HG03460 (cell line): ENCODE results near the gene OBSCN.

Experiments used
- ATAC-seq: cut with Tn5 transposase; IDR thresholded peaks from one replicate; pipeline ENCODE4 v1.9.1; 2021; ENCODE audit not compliant: unreplicated experiment

Gene OBSCN

DNA sequence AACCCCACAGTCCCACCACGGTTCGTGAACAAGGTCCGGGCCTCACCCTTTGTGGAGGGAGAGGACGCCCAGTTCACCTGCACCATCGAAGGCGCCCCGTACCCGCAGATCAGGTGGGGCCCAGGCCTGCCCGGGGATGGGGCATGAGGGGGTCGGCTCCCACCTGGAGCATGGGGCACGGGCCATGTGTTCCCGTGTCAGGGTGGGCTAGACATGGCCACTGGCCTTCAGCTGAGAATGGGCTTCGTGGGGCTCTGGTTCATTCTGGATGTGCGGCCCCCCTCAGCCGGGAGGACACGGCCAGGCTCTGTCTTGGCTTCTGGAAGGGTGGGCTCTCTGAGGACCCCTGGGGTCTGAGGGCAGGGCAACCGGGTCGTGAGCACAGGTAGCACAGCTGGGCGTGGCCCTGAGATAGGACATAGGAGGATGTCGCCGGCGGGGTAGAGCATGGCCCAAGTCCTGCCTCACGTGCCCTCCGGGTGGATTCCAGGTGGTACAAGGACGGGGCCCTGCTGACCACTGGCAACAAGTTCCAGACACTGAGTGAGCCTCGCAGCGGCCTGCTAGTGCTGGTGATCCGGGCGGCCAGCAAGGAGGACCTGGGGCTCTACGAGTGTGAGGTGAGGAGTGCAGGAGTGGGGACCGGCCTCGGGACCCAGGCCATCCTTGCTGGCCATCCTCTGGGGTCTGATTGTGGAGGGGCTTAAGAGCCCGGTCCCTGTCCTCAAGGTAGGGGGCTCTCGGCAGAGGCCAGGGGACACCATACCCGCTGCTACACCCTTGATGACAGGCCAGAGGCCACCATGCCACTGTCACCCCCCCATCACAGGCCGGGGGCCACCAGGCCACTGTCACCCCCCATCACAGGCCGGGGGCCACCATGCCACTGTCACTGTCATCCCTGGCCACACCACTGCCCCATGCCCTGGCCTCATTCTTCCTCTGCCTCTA lies 143.3 kb downstream of the OBSCN start:
- no peak for ATAC-seq

DNA sequence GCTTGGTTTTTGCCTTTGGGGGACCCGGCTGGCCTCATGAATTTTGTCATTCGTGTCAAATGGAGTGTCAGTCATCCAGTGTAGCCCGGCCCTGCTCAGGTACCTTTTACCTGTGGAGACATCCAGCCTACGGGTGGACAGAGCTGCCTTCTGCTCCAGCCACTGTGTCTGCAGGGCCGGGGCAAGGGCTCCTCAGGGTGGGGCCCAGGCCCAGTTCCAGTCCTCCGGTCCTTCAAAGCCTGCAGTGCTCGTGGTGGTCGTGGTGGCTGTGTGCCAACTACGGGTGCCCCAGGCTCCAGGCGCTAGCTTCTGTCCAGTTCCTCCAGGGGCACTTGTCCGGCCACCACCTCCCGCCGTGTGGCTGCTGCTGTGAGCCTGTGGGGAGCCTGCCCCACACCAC lies 144.0 kb downstream of the OBSCN start:
- no peak for ATAC-seq

DNA sequence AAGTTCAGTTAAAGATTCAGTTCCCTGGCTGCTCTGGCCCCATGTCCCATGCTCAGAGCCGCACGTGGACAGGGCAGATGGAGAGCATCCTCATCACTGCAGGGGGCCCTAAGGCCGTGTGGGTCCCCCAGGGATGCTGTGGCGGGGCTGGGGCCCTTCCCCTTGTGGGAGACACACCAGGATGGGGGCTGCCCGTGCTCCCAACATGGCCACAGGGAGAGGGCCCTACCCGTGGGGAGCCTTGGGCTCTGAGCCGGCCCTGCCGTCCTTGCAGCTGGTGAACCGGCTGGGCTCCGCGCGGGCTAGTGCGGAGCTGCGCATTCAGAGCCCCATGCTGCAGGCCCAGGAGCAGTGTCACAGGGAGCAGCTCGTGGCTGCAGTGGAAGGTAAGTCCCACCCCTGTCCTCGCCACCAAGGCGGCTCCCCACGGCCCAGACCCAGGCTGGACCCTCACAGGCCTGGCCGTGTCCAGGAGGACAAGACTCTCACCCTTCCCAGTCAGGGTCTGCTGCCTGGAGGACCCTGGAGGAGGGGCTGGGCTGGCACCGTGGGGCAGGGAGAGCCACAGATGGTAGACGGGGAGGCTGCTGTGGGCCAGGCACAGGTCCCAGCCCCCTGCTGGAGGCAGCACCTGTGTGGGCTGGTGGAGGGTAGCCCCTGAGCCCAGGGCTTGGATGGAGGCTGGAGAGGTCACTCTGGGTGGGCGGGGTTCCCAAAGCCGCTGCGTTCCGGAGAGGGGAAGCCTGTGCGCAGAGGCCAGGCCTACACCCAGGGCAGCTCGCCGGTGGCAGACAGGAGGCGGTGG lies 145.0 kb downstream of the OBSCN start:
- ATAC-seq = no peak

DNA sequence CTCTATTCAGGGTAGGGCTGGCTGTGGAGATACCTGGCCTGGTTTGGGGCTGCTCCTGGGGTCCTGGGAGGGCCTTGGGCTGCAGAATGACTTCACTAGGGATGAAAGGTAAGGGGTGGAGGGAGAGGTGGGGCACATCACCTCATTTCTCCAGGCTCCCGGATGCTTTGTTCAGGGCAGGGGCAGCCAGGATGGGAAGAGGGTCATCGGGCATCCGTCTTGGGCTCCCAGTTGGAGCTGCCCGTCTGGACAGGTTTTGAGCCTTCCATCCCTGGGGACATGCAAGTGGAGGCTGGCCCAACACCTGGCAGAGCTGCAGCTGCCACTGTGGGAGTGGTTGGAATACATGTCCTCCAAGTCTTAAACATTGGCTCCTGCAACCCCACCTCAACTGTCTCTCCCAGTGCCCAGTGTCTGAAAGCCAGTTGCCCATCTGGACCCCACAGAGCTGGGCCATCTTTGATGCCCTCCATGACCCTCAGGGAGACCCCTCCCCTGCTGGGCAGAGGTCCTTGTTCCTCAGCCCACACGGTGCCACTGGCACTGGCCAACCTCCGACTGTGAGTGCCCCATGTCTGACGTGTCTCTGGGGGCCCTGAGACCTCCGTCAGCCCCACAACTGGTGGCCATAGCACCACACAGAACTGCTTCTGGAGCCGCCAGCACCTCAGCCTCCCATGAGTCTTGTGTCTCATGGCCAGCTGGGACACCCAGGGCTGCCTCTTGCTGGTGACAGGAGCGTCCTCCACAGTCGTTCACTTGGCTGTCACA lies 145.9 kb downstream of the OBSCN start:
- ATAC-seq = no peak

DNA sequence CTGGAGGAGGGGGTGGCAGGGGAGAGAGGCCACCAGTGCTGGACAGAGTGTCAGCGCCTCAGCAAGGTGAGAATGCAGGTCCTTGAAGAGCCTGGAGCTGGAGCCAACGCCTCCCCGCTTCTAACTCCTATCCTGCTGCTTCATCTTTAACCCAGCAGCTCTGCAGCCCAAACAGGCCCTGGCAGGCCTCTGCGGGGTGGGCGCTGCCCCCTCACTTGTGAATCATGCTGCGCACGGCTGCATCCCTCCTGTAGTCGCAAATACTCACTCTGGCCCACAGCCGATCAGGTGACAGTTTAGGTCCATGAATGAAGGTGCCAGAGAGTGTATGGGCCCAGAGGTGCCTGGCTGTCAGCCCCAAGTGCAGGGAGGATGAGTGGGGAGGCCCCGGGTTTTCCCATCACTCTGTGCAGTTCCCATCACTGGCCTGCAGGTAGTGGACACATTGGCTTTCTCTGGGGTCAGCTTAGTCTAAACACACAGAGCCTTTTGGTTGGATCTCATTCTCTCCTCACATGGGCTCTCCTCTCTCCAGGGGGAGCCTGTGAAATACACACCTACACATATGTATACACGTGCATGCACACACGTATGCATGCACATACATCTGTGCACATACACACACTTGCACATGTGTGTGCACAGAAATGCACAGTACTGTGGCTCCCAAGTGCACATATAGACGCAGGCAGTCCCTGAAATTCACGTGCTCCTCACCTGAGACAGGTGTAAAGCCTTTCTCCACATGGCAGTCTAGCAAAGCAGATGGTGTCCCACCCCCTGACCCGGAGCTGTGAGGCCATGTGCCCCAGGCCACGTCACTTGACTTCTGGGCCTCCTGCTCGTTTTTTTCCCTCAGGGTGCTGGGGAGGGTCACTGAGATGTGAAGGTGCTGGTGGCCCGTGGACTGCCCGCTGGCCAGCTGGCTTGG lies 146.8 kb downstream of the OBSCN start:
- no peak for ATAC-seq

DNA sequence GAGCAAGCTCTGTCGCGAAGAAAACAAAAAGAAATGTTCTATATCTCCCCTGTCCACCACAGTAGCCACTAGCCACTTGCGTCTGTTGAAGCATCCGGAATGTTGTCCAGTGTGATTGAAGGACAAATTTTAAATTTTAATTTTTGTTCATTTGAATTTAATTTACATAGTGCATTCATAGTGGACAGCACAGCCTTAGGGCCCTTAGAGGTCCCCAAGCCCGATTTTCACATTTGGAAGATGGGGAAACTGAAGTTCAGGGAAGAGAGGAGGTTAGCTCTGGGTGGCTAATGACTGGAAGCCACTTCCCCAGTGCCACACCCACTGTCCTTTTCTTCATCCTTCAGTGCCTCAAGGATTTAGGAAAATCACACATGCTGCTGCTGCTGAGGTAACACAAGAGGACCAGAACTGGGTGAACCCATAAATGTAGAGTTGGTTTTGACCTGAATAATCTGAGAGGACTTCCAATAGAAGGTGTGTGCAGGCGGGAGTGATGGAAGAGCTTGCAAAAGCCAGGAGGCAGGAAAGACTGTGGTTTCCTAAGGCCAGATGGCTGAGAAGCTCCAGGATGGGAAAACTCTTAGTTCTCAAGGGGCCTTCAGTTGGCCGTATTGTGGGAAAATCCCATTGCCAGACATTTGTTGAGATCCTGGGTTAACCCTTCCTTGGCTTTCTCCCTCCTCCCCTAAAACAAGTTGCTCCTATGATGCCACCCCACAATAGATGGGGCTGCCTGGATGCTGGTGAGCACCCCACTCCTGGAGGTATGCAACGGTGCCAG lies 149.2 kb downstream of the OBSCN start:
- ATAC-seq = no peak

DNA sequence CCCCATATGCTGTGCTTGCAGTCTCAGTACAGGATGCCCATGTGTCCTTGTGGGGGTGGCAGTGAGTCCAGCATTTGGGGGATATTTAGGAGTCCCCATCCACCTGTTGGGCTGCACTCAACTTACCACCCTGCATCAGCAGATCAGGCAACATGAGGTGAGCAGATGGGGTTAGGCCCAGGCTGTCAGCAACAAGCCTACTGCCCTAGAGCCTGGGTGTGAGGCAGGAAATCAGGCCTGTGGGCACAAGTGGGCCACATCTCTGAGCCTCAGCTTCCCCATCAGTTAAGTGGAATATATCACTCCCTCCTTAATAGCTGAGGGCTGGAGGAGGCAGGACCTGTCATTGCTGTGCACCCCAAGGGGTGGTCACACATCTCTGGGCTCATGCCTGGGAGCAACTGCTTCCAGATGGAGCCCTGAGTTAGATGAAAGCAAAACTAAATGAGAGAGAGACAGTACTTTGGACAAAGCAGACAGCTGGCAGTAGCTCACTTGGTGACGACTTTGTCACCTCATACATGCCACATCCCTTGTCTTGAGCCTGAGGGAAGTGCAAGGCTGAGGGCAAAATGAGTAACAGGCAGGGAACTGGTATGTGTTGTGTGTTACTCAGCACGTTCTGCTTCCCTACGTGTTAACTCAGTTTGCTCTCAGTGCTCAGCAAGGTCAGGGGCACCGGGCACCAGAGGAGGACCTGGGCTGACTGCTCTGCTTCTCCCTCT lies 150.4 kb downstream of the OBSCN start:
- ATAC-seq = no peak

DNA sequence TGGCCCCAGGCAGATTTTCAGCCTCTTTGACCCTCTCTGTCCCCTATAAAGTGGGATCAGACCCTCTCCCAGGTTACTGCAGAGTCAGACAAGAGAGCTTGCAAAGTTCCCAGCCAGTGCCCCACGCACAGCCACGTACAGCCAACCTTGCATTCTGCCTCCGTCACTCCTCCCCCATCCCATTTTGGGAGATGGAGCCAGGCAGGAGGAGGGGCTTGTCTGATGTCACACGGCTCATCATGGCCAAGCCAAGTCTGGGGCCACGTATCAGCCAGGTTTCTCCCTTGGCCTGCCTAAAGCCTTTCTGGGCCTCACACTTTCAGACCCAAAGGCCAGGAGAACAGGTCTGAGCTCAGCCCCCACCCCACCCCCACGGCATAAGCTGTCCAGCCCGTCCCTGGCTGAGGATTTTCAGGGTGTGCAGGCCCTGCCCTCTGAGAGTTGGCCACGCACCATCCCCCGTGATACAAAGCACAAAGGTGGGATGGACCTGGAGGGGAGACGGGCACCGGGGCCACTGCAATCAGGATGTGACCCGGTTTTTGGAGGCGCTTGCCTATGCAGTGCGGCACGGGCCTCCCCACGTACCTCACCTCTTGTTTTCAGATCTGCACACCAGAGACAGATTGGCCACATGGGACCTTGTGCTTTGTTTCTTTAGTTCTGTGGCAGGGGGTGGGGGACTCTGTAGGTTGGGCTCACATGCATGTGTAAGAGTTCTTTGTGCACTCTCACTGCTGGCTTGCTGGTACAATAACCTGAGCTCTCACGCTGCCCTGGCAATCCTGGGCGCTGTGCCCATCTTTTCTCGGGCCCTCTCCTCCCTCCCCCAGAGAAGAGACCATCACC lies 151.1 kb downstream of the OBSCN start:
- no peak for ATAC-seq

DNA sequence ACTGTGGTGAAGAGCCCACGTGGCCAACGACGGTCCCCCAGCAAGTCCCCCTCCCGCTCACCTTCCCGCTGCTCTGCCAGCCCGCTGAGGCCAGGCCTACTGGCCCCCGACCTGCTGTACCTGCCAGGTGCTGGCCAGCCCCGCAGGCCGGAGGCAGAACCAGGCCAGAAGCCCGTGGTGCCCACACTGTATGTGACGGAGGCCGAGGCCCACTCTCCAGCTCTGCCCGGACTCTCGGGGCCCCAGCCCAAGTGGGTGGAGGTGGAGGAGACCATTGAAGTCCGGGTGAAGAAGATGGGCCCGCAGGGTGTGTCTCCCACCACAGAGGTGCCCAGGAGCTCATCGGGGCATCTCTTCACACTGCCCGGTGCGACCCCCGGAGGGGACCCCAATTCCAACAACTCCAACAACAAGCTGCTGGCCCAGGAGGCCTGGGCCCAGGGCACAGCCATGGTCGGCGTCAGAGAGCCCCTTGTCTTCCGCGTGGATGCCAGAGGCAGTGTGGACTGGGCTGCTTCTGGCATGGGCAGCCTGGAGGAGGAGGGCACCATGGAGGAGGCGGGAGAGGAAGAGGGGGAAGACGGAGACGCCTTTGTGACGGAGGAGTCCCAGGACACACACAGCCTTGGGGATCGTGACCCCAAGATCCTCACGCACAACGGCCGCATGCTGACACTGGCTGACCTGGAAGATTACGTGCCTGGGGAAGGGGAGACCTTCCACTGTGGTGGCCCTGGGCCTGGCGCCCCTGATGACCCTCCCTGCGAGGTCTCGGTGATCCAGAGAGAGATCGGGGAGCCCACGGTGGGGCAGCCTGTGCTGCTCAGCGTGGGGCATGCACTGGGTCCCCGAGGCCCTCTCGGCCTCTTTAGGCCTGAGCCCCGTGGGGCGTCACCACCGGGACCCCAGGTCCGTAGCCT lies 152.0 kb downstream of the OBSCN start:
- no peak for ATAC-seq

DNA sequence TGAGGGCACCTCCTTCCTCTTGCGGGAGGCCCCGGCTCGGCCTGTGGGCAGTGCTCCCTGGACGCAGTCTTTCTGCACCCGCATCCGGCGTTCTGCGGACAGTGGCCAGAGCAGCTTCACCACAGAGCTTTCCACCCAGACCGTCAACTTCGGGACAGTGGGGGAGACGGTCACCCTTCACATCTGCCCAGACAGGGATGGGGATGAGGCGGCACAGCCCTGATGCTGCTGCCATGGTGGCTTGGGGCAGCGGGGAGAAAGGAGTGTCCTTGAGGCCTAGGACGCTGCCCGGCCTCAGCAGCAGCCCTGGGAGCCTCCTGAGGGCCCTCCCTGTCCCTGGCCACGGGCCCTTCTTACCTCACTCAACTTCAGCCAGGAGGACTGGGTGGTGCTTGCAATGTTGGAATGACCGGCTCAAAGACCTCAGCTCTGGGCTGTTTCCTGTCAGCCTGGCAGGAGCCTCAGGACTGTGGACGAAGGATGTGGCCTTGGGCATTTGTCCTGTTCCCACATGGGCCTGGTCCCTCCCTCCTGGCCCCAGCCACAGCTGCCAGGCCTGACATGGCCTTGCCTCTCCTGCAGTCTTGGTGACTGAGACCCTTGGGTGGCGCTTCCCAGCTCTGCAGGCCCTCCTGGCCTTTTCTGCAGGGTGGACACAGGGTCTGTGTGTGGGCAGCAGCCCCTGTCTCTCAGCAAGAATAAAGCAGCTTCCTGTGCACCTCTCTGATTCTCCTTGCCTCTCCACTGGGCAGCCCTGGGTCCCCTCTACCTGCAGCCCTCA lies 152.9 kb downstream of the OBSCN start:
- no peak for ATAC-seq

DNA sequence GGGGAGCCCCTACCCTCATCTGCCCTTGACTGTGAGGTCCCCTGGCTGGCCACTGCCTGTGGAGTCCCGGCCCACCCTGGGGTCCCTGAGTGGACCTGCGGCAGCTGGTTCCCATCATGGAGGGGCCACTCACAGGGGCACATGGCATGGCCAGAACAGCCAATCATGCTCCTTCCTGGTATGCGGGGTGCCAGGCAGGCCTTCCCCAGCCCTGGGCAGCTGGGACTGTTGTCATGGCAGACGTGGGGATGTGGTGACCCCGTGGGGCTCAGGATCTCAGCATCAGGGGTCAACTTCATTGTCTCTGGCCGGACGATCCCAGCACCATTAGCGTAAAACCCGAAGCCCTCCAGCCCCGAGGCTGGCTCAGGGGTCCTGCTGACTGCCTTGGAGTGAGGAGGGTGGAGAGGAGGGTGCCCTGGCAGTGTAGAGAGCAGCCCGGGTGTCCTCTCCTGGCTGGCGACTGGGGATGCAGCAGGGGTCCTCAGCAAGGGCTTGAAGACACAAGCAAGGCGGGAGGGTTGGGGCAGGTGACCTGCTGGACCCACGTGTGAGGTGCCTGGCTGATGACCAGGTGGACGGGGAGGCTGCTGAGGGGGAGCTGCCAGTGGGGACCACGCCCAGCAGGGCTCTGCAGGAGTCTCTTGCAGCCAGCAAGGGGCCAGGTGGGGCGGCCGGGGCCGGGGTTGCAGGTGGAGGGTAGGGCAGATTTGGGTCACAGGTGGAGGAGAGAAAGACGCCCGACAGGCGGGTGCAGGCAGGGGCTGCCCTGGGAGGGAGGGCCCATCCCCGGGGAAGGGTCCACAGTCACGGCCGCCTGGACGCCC lies 153.7 kb downstream of the OBSCN start:
- ATAC-seq = no peak

DNA sequence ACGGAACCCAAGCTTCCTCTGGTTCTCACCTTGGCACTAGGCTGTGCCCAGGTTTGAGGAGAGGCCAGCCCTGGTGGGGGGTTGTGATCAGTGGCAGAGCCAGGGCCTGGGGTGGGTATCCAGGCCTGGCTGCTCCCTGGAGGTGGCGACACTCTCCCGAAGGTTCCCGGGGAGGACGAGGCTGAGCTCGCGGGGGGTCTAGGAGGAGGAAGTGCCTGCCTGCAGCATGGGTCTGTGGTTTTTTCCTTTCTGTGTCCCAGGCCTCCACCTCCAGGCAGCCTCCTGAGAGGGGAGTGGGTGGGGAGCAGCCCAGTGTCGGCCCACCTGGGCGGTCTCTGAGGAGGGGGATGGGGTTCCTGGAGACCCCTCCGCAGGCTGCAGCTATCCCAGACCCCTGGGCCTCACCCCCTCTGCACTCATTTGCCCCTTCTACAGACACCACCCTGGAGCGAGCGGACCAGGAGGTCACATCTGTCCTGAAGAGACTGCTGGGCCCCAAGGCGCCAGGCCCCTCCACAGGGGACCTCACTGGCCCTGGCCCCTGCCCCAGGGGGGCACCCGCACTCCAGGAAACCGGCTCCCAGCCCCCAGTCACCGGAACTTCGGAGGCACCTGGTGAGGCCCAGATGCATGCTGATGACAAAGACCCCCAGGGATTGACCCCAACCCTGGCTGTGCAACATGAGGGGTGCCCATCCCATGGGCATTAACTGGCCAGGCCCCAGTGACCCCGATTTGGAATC lies 154.5 kb downstream of the OBSCN start:
- ATAC-seq = no peak

DNA sequence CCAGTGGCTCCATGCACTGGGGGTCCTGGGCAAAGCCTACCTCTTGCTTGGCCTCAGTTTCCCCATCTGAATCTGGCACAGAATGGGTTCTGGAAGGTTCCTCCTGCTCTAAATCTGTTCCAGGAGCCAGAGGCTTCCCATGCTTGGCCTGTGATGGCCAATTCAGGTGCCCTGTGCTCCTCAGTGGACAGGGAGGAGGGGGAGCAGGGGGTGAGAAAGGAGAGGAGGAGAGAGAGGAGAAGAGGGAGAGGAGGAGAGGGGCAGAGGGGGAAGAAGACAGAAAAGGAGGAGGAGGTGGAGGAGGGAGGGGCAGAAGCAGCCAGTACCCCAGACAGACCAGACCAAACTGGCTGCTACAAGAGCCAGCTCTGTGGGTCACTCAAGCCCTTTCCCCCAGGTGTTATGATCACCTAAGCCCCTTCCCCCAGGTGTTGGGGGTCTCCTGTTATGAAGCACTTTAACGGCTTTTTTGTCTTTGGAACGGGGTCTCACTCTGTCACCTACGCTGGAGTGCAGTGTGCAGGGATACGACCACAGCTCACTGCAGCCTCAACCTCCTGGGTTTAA lies 155.1 kb downstream of the OBSCN start:
- ATAC-seq = no peak

DNA sequence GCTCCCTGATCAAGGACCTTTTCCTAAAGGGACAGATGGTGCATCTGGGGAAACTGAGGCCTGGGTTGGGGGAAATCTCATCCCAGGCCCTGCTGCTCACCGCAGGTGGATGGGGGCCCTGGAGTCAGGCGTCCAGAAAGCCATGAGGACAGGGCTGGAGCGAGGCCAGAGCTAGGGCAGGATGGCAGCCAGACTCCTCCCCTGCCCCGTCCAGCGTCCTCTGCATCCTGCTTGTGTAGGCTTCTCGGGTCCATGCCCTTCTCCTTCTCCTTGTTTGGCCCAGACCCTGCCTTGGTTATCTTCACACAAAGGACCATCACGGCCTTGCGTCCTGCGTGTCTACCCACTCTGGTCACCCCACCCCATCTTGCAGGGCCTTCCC lies 155.8 kb downstream of the OBSCN start:
- ATAC-seq = no peak
